PFSK-1 (cell line): ENCODE measurements around the gene RAD51AP1.

Experiments used
- FOXP2 ChIP-seq: optimal IDR thresholded peaks from 2 replicates; pipeline ENCODE3; 2011; ENCODE audit warnings: borderline replicate concordance, control low read depth, inconsistent platforms; ENCODE audit not compliant: insufficient read depth; ENCODE audit errors: extremely low read length, extremely low read depth
- POLR2AphosphoS5 ChIP-seq: IDR thresholded peaks from 2 replicates; pipeline ENCODE4 v1.6.1; 2012; ENCODE audit warnings: low read depth, mild to moderate bottlenecking, control low read depth, low read length, moderate library complexity
- SIN3A ChIP-seq: IDR thresholded peaks from 2 replicates; pipeline ENCODE4 v1.6.1; 2012; ENCODE audit warnings: mild to moderate bottlenecking, low read length, moderate library complexity, borderline replicate concordance; ENCODE audit not compliant: insufficient read depth
- TAF1 ChIP-seq: IDR thresholded peaks from 2 replicates; pipeline ENCODE4 v1.6.1; 2012; ENCODE audit warnings: low read length, control low read depth, borderline replicate concordance; ENCODE audit not compliant: insufficient read depth
- TF ChIP-seq, protein P1 (sequence below), 2 experiments: IDR thresholded peaks; 2 replicates each; pipeline versions ENCODE4 v1.6.1 to v1.8.0; 2011 to 2012; ENCODE audit warnings: low read depth in 2 of 2, low read length in 2 of 2, control low read depth in 1 of 2, inconsistent platforms in 1 of 2, mild to moderate bottlenecking in 1 of 2, moderate library complexity in 1 of 2; ENCODE audit not compliant: insufficient read depth in 1 of 2

Gene RAD51AP1

GRCh38 chr12:4562034-4562657 lies 23.5 kb downstream of the RAD51AP1 start, which contains the start of gene DYRK4:
TSS of gene DYRK4 (plus strand) at chr12:4562208. CDS start at chr12:4562246, 38 bp downstream.
- TF ChIP-seq, protein P1, sequence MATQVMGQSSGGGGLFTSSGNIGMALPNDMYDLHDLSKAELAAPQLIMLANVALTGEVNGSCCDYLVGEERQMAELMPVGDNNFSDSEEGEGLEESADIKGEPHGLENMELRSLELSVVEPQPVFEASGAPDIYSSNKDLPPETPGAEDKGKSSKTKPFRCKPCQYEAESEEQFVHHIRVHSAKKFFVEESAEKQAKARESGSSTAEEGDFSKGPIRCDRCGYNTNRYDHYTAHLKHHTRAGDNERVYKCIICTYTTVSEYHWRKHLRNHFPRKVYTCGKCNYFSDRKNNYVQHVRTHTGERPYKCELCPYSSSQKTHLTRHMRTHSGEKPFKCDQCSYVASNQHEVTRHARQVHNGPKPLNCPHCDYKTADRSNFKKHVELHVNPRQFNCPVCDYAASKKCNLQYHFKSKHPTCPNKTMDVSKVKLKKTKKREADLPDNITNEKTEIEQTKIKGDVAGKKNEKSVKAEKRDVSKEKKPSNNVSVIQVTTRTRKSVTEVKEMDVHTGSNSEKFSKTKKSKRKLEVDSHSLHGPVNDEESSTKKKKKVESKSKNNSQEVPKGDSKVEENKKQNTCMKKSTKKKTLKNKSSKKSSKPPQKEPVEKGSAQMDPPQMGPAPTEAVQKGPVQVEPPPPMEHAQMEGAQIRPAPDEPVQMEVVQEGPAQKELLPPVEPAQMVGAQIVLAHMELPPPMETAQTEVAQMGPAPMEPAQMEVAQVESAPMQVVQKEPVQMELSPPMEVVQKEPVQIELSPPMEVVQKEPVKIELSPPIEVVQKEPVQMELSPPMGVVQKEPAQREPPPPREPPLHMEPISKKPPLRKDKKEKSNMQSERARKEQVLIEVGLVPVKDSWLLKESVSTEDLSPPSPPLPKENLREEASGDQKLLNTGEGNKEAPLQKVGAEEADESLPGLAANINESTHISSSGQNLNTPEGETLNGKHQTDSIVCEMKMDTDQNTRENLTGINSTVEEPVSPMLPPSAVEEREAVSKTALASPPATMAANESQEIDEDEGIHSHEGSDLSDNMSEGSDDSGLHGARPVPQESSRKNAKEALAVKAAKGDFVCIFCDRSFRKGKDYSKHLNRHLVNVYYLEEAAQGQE (IDR thresholded peaks at IDR 0.05; ENCODE audit: insufficient read depth in 1 of 2, low read depth in 2 of 2, low read length in 2 of 2) = no peak
- TF ChIP-seq POLR2AphosphoS5 (no peak), SIN3A (no peak), FOXP2 (no peak), TAF1 (no peak)

GRCh38 chr12:4563336-4563735 lies 24.6 kb downstream of the RAD51AP1 start:
- no peak for TF ChIP-seq FOXP2
- no peak for TF ChIP-seq SIN3A
- no peak for TF ChIP-seq TAF1
- TF ChIP-seq, protein P1 (IDR thresholded peaks at IDR 0.05; ENCODE audit: insufficient read depth in 1 of 2, low read depth in 2 of 2, low read length in 2 of 2) = no peak
- TF ChIP-seq POLR2AphosphoS5 = no peak

DNA sequence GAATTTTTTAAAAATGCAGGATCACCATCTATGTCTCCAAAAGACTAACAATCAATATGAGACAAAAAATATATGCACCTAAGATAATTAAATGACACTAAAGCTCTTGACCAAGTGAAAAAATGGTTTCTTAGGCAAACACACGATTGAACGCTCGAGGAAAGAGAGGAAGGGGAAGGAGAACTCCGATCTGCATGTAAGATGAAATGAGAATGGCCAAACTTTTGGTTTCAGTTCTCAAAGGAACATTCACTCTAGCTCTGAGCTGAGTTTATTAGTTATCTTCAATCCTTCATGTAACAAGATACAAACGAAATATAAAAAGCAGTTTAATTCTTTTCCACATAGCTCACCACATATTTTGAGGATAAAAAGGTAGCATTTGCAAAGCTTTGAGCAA lies 26.1 kb downstream of the RAD51AP1 start:
- TF ChIP-seq FOXP2 = no peak
- TF ChIP-seq TAF1 = no peak
- TF ChIP-seq POLR2AphosphoS5 = no peak
- TF ChIP-seq SIN3A = no peak
- TF ChIP-seq, protein P1 (IDR thresholded peaks at IDR 0.05; ENCODE audit: insufficient read depth in 1 of 2, low read depth in 2 of 2, low read length in 2 of 2) = no peak

- TF ChIP-seq, protein P1 (IDR thresholded peaks at IDR 0.05; ENCODE audit: insufficient read depth in 1 of 2, low read depth in 2 of 2, low read length in 2 of 2) = no peak
- no peak for TF ChIP-seq SIN3A
- no peak for TF ChIP-seq POLR2AphosphoS5
- no peak for TF ChIP-seq TAF1
- no peak for TF ChIP-seq FOXP2
Observed at GRCh38 chr12:4566474-4566873, 27.8 kb downstream of the RAD51AP1 start.
